Left renal pelvis (tissue), 4 donors: ENCODE measurements around the gene RNF41. TPM values are rescaled to one million over a fixed set of nuclear protein-coding genes. Genes with fewer than 3 reads are reported as not detected.
"Not testable (repeated sequence)": the region's sequence is repeated elsewhere in the genome, so short reads cannot be mapped to it uniquely, and the experiment has no call there.

ENCODE experiments used
- DNase-seq, 4 donors: peaks; one replicate each; pipeline ENCODE4 v3.0.0-alpha.2; 2013; ENCODE audit warnings: low read depth in 4 of 4, low spot score in 3 of 4
- polyA plus RNA-seq, 4 donors: library from polyadenylated mRNA; unstranded; fragments of 120-200 nt; gene quantifications; one replicate each; pipeline ENCODE4 v1.2.1, GENCODE V29; 2013; ENCODE audit not compliant: insufficient read length in 4 of 4

Gene RNF41
- 10 to 100 TPM; 42.5 to 43.6 (median 43.3) TPM for polyA plus RNA-seq

- DNase-seq = peak; percentile 93 to 97 (median 96)
These were observed at the start of gene RNF41 for GRCh38 chr12:56221757-56222530. Gene RNF41, minus strand, starts transcription at chr12:56221922. Its CDS starts 7,875 bp downstream, at chr12:56214047.

GRCh38 chr12:56271031-56271430 lies 49.3 kb upstream of the RNF41 start:
- DNase-seq = no peak

GRCh38 chr12:56267443-56268071 lies 45.8 kb upstream of the RNF41 start:
- no peak for DNase-seq

- DNase-seq = peak; percentile 76 to 82 (median 81)
These were observed 45.1 kb upstream of the RNF41 start, which contains the start of gene COQ10A for GRCh38 chr12:56266693-56267442. Gene COQ10A, plus strand, starts transcription at chr12:56266942. Its CDS starts 177 bp downstream, at chr12:56267119.

- not testable (repeated sequence) for DNase-seq
These were observed 44.5 kb upstream of the RNF41 start for GRCh38 chr12:56266068-56266692.

- not testable (repeated sequence) for DNase-seq
These were observed 41.2 kb upstream of the RNF41 start for GRCh38 chr12:56262955-56263354.

GRCh38 chr12:56261503-56262232 lies 39.9 kb upstream of the RNF41 start:
- DNase-seq = no peak

- no peak for DNase-seq
These were observed 39.2 kb upstream of the RNF41 start for GRCh38 chr12:56260921-56261320.

- no peak for DNase-seq
These were observed 38.7 kb upstream of the RNF41 start for GRCh38 chr12:56260380-56260779.

- DNase-seq = no peak
These were observed 37.1 kb upstream of the RNF41 start for GRCh38 chr12:56258820-56259183.

GRCh38 chr12:56258068-56258819 lies 36.5 kb upstream of the RNF41 start, which contains the start of gene ANKRD52:
Gene ANKRD52, minus strand, starts transcription at chr12:56258384. Its CDS starts 115 bp downstream, at chr12:56258269.
- peak; percentile 68 to 72 (median 71) for DNase-seq

- DNase-seq = no peak
These were observed 35.9 kb upstream of the RNF41 start for GRCh38 chr12:56257491-56258067.

- no peak for DNase-seq
These were observed 35.3 kb upstream of the RNF41 start for GRCh38 chr12:56257071-56257470.

GRCh38 chr12:56256326-56256960 lies 34.7 kb upstream of the RNF41 start:
- no peak for DNase-seq

GRCh38 chr12:56255671-56256070 lies 33.9 kb upstream of the RNF41 start:
- no peak for DNase-seq

GRCh38 chr12:56253091-56253490 lies 31.4 kb upstream of the RNF41 start:
- DNase-seq = no peak

- no peak for DNase-seq
These were observed 30.9 kb upstream of the RNF41 start for GRCh38 chr12:56252649-56253048.

- DNase-seq = no peak
These were observed 27.0 kb upstream of the RNF41 start for GRCh38 chr12:56248711-56249110.
